Astrocyte (in vitro differentiated cells and primary cell): Measurements from ENCODE around the gene PPP2R3A.

Experiments
- CTCF ChIP-seq: IDR thresholded peaks from 2 replicates; pipeline ENCODE4 v1.5.1; 2011; ENCODE audit warnings: low read depth, mild to moderate bottlenecking, inconsistent platforms, low read length, moderate library complexity; ENCODE audit not compliant: insufficient read depth
- EZH2 ChIP-seq: IDR thresholded peaks from 2 replicates; pipeline ENCODE4 v1.6.1; 2012; ENCODE audit warnings: mild to moderate bottlenecking, low read length, inconsistent platforms; ENCODE audit not compliant: insufficient read depth

- TF ChIP-seq CTCF (no peak), EZH2 (no peak)
Observed at GRCh38 chr3:135922903-135923250, 42.7 kb upstream of the PPP2R3A start.
